ENCODE measurements around the gene FASTKD3. TPM values are rescaled to one million over a fixed set of nuclear protein-coding genes. Genes with fewer than 3 reads are reported as not detected.

The FASTKD3 gene
- total RNA-seq, 1 donor from 2014 or later = 12.7 TPM

GRCh38 chr5:7875151-7875550 lies 6.3 kb upstream of the FASTKD3 start:
- intact Hi-C loops (cut with micrococcal nuclease) = loop anchor here (10.0 kb wide), 1 partner anchor 1380 kb away; no protein-coding TSS in a partner anchor
- no peak overlapping the region for H3K27ac Mint-ChIP-seq

GRCh38 chr5:7874639-7875038 lies 5.8 kb upstream of the FASTKD3 start:
- intact Hi-C loops (cut with micrococcal nuclease) = loop anchor here (10.0 kb wide), 1 partner anchor 1380 kb away; no protein-coding TSS in a partner anchor
- H3K36me3 Mint-ChIP-seq (ENCODE audit: low read depth) = peaks cover 85% of the 10 kb centered on the region
- no peaks in the 10 kb centered on the region for H3K9me3 Mint-ChIP-seq
- H3K27me3 Mint-ChIP-seq (ENCODE audit: low read depth) = no peaks in the 10 kb centered on the region
- H3K27ac Mint-ChIP-seq = no peak overlapping the region
- H3K4me1 Mint-ChIP-seq (ENCODE audit: low read depth) = peaks cover 66% of the 10 kb centered on the region
- H3K4me3 Mint-ChIP-seq (ENCODE audit: low read depth) = no peak overlapping the region
- no peak for DNase-seq (ENCODE audit: low spot score)

More at GRCh38 chr5:7875151-7875550, 6.3 kb upstream of the FASTKD3 start:
- no peak for DNase-seq (ENCODE audit: low spot score)
- H3K27me3 Mint-ChIP-seq (ENCODE audit: low read depth) = no peaks in the 10 kb centered on the region
- no peaks in the 10 kb centered on the region for H3K9me3 Mint-ChIP-seq
- H3K4me3 Mint-ChIP-seq (ENCODE audit: low read depth) = no peak overlapping the region
- peaks cover 90% of the 10 kb centered on the region for H3K36me3 Mint-ChIP-seq (ENCODE audit: low read depth)
- H3K4me1 Mint-ChIP-seq (ENCODE audit: low read depth) = peaks cover 62% of the 10 kb centered on the region

GRCh38 chr5:7873216-7873615 lies 4.4 kb upstream of the FASTKD3 start:
- H3K36me3 Mint-ChIP-seq (ENCODE audit: low read depth) = peaks cover 73% of the 10 kb centered on the region

GRCh38 chr5:7872517-7873130 lies 3.8 kb upstream of the FASTKD3 start:
- no peaks in the 10 kb centered on the region for H3K9me3 Mint-ChIP-seq
- intact Hi-C loops (cut with micrococcal nuclease) = loop anchor here (10.0 kb wide), 1 partner anchor 1378 kb away; no protein-coding TSS in a partner anchor
- H3K27me3 Mint-ChIP-seq (ENCODE audit: low read depth) = no peaks in the 10 kb centered on the region
- peak overlapping the region; percentile 6 for H3K27ac Mint-ChIP-seq
- no peak for DNase-seq (ENCODE audit: low spot score)
- peak overlapping the region; percentile 19 for H3K4me3 Mint-ChIP-seq (ENCODE audit: low read depth)
- H3K4me1 Mint-ChIP-seq (ENCODE audit: low read depth) = peaks cover 58% of the 10 kb centered on the region
- peaks cover 67% of the 10 kb centered on the region for H3K36me3 Mint-ChIP-seq (ENCODE audit: low read depth)

More at GRCh38 chr5:7873216-7873615, 4.4 kb upstream of the FASTKD3 start:
- intact Hi-C loops (cut with micrococcal nuclease) = loop anchor here (10.0 kb wide), 1 partner anchor 1378 kb away; no protein-coding TSS in a partner anchor
- H3K27me3 Mint-ChIP-seq (ENCODE audit: low read depth) = no peaks in the 10 kb centered on the region
- peaks cover 60% of the 10 kb centered on the region for H3K4me1 Mint-ChIP-seq (ENCODE audit: low read depth)
- no peaks in the 10 kb centered on the region for H3K9me3 Mint-ChIP-seq
- peak overlapping the region; percentile 6 for H3K27ac Mint-ChIP-seq
- H3K4me3 Mint-ChIP-seq (ENCODE audit: low read depth) = peak overlapping the region; percentile 19
- peak; percentile 36 for DNase-seq (ENCODE audit: low spot score)

- intact Hi-C loops (cut with micrococcal nuclease) = loop anchor here (10.0 kb wide), 1 partner anchor 1377 kb away; no protein-coding TSS in a partner anchor
- peaks cover 67% of the 10 kb centered on the region for H3K36me3 Mint-ChIP-seq (ENCODE audit: low read depth)
- H3K27me3 Mint-ChIP-seq (ENCODE audit: low read depth) = no peaks in the 10 kb centered on the region
- H3K27ac Mint-ChIP-seq = no peak overlapping the region
- H3K9me3 Mint-ChIP-seq = no peaks in the 10 kb centered on the region
- H3K4me1 Mint-ChIP-seq (ENCODE audit: low read depth) = peaks cover 60% of the 10 kb centered on the region
- H3K4me3 Mint-ChIP-seq (ENCODE audit: low read depth) = peak overlapping the region; percentile 18
- no peak for DNase-seq (ENCODE audit: low spot score)
These were observed 2.8 kb upstream of the FASTKD3 start for GRCh38 chr5:7871653-7872052.

- peak; percentile 24 for DNase-seq (ENCODE audit: low spot score)
- Mint-ChIP-seq H3K4me1 (ENCODE audit: low read depth) (peaks cover 64% of the 10 kb centered on the region), H3K9me3 (no peaks in the 10 kb centered on the region), H3K36me3 (ENCODE audit: low read depth) (peaks cover 66% of the 10 kb centered on the region), H3K4me3 (ENCODE audit: low read depth) (peak overlapping the region; percentile 90), H3K27me3 (ENCODE audit: low read depth) (no peaks in the 10 kb centered on the region), H3K27ac (peak overlapping the region; percentile 83)
- intact Hi-C loops (cut with micrococcal nuclease) = loop anchor here (1.0 to 10.0 kb wide), 5 partner anchors 9 to 1375 kb away; partner anchors contain the start of genes NSUN2 and SRD5A1
These were observed 774 bp upstream of the FASTKD3 start for GRCh38 chr5:7869474-7870136.

- no peak for DNase-seq (ENCODE audit: low spot score)
- H3K4me1 Mint-ChIP-seq (ENCODE audit: low read depth) = peaks cover 58% of the 10 kb centered on the region
- intact Hi-C loops (cut with micrococcal nuclease) = loop anchor here (5.0 to 10.0 kb wide), 2 partner anchors 1041 to 1234 kb away; partner anchors contain the start of genes NSUN2 and SRD5A1
- H3K27me3 Mint-ChIP-seq (ENCODE audit: low read depth) = no peaks in the 10 kb centered on the region
- peak overlapping the region; percentile 99 for H3K4me3 Mint-ChIP-seq (ENCODE audit: low read depth)
- H3K9me3 Mint-ChIP-seq = no peaks in the 10 kb centered on the region
- peaks cover 59% of the 10 kb centered on the region for H3K36me3 Mint-ChIP-seq (ENCODE audit: low read depth)
- peak overlapping the region; percentile 71 for H3K27ac Mint-ChIP-seq
These were observed 431 bp downstream of the FASTKD3 start for GRCh38 chr5:7868427-7868772.

DNA sequence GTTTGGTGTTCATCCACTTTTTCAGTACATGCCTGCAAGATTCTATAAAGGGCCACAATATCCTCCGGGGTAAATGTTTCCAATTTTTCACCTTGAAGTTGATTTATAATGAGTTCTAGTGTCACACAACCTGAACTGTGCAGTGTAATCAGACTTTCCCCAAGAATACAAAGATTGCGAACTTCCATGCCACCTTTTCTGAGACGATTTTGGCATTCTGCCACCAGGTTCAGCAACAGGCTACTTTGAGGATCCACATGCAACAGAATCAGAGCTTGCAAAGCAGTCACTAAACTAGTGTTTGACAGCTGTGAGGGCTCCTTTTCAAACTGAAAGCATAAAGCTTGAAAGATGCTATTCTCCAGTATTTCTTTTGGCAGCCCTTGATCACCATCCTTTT lies 1.6 kb downstream of the FASTKD3 start:
- H3K27ac Mint-ChIP-seq = no peak overlapping the region
- H3K4me3 Mint-ChIP-seq (ENCODE audit: low read depth) = peak overlapping the region; percentile 99
- H3K27me3 Mint-ChIP-seq (ENCODE audit: low read depth) = no peaks in the 10 kb centered on the region
- H3K4me1 Mint-ChIP-seq (ENCODE audit: low read depth) = peaks cover 49% of the 10 kb centered on the region
- intact Hi-C loops (cut with micrococcal nuclease) = loop anchor here (5.0 to 10.0 kb wide), 2 partner anchors 1040 to 1232 kb away; partner anchors contain the start of genes NSUN2 and SRD5A1
- H3K9me3 Mint-ChIP-seq = no peaks in the 10 kb centered on the region
- DNase-seq (ENCODE audit: low spot score) = no peak
- H3K36me3 Mint-ChIP-seq (ENCODE audit: low read depth) = peaks cover 58% of the 10 kb centered on the region

DNA sequence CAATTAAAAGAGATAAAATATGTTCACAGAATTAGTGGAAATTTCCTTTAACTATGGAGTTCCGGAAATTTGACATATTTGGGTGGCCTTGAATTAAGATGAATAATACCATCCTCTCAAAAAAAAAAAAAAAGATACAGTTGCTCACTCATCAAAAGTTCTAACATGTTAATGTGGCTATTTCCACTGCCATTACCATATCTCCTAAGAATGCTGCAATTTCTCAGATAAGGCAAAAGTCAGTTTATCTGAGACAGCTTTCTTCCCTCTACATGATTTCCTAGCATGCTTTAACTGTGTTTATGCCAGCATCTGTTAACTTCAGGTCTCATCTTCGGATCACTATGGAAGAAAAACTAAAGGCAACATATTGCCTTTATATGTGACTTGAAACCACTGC lies 2.6 kb downstream of the FASTKD3 start:
- Mint-ChIP-seq H3K36me3 (ENCODE audit: low read depth) (peaks cover 55% of the 10 kb centered on the region), H3K4me1 (ENCODE audit: low read depth) (peaks cover 40% of the 10 kb centered on the region), H3K27me3 (ENCODE audit: low read depth) (no peaks in the 10 kb centered on the region), H3K4me3 (ENCODE audit: low read depth) (no peak overlapping the region), H3K27ac (no peak overlapping the region), H3K9me3 (no peaks in the 10 kb centered on the region)
- intact Hi-C loops (cut with micrococcal nuclease) = loop anchor here (5.0 to 10.0 kb wide), 2 partner anchors 1039 to 1231 kb away; partner anchors contain the start of genes NSUN2 and SRD5A1
- DNase-seq (ENCODE audit: low spot score) = no peak

GRCh38 chr5:7857926-7858632 lies 10.8 kb downstream of the FASTKD3 start:
- peak; percentile 28 for DNase-seq (ENCODE audit: low spot score)

DNA sequence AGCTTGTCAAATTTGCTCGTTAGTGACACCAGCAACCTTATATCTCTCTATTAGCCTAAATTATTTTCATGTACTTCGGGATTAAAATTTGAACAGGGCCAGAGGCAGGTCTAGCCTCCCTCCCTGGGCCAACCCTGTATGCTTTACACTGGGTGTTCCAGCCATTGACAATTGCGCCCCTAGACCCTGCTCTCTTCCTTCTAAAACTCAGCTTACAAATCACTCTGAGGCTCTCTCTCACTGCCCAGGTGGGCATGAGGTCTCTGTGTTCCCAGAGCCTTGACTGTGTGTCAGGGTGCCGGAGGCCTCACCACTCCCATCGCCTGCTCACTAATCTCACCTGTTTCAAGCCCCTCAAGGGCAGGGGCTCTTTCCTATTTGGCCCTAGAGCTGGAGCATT lies 11.5 kb downstream of the FASTKD3 start:
- H3K4me3 Mint-ChIP-seq (ENCODE audit: low read depth) = no peak overlapping the region
- H3K9me3 Mint-ChIP-seq = peaks cover 4% of the 10 kb centered on the region
- peaks cover 39% of the 10 kb centered on the region for H3K36me3 Mint-ChIP-seq (ENCODE audit: low read depth)
- H3K4me1 Mint-ChIP-seq (ENCODE audit: low read depth) = peaks cover 28% of the 10 kb centered on the region
- intact Hi-C loops (cut with micrococcal nuclease) = loop anchor here (5.0 to 10.0 kb wide), 2 partner anchors 40 to 1093 kb away; no protein-coding TSS in a partner anchor
- H3K27me3 Mint-ChIP-seq (ENCODE audit: low read depth) = peaks cover 7% of the 10 kb centered on the region
- peak overlapping the region; percentile 72 for H3K27ac Mint-ChIP-seq
- no peak for DNase-seq (ENCODE audit: low spot score)

More at GRCh38 chr5:7857926-7858632, 10.8 kb downstream of the FASTKD3 start:
- peaks cover 4% of the 10 kb centered on the region for H3K27me3 Mint-ChIP-seq (ENCODE audit: low read depth)
- H3K36me3 Mint-ChIP-seq (ENCODE audit: low read depth) = peaks cover 45% of the 10 kb centered on the region
- intact Hi-C loops (cut with micrococcal nuclease) = loop anchor here (1.0 to 10.0 kb wide), 3 partner anchors 11 to 1093 kb away; partner anchors contain the start of genes FASTKD3 and MTRR
- peaks cover 27% of the 10 kb centered on the region for H3K4me1 Mint-ChIP-seq (ENCODE audit: low read depth)
- peak overlapping the region; percentile 83 for H3K27ac Mint-ChIP-seq
- H3K9me3 Mint-ChIP-seq = peaks cover 3% of the 10 kb centered on the region
- peak overlapping the region; percentile 34 for H3K4me3 Mint-ChIP-seq (ENCODE audit: low read depth)

GRCh38 chr5:7856855-7857254 lies 12.0 kb downstream of the FASTKD3 start:
- Mint-ChIP-seq H3K27ac (no peak overlapping the region), H3K9me3 (peaks cover 4% of the 10 kb centered on the region), H3K4me3 (ENCODE audit: low read depth) (no peak overlapping the region), H3K27me3 (ENCODE audit: low read depth) (peaks cover 8% of the 10 kb centered on the region), H3K4me1 (ENCODE audit: low read depth) (peaks cover 33% of the 10 kb centered on the region), H3K36me3 (ENCODE audit: low read depth) (peaks cover 38% of the 10 kb centered on the region)
- peak; percentile 27 for DNase-seq (ENCODE audit: low spot score)
- intact Hi-C loops (cut with micrococcal nuclease) = loop anchor here (5.0 to 10.0 kb wide), 2 partner anchors 40 to 1092 kb away; no protein-coding TSS in a partner anchor

Measured in activated T-helper 2 cell treated with anti-CD3 and anti-CD28 coated beads, Interferon-gamma antibody, Interleukin-2, Interleukin-4, amounts not matched to agents 10 μg/mL and 5 μg/mL and 100 μg/mL, durations not matched to agents 14 hours and 24 hours and 36 hours (primary cell).